IPS-18a (cell line): Measurements from ENCODE around the gene HMCN1.
"Not testable (repeated sequence)": the region's sequence is repeated elsewhere in the genome, so short reads cannot be mapped to it uniquely, and the experiment has no call there.

Source experiments
- H3K27ac ChIP-seq: one replicate; pipeline ENCODE4 v1.5.1; 2013; ENCODE audit warnings: low read length
- H3K27me3 ChIP-seq: one replicate; pipeline ENCODE4 v1.6.1; 2013; ENCODE audit warnings: mild to moderate bottlenecking, low read length; ENCODE audit not compliant: control insufficient read depth, insufficient read depth
- H3K36me3 ChIP-seq: one replicate; pipeline ENCODE4 v1.6.1; 2013; ENCODE audit warnings: low read depth, low read length; ENCODE audit not compliant: control insufficient read depth
- H3K4me1 ChIP-seq: one replicate; pipeline ENCODE4 v1.6.1; 2013; ENCODE audit warnings: low read depth, low read length; ENCODE audit not compliant: control insufficient read depth
- H3K4me3 ChIP-seq: one replicate; pipeline ENCODE4 v1.5.1; 2013; ENCODE audit warnings: low read length
- H3K9ac ChIP-seq: one replicate; pipeline ENCODE4 v1.6.1; 2013; ENCODE audit warnings: mild to moderate bottlenecking, low read length, moderate library complexity
- H3K9me3 ChIP-seq: one replicate; pipeline ENCODE4 v1.6.1; 2013; ENCODE audit warnings: low read depth, low read length; ENCODE audit not compliant: control insufficient read depth

Gene HMCN1

DNA sequence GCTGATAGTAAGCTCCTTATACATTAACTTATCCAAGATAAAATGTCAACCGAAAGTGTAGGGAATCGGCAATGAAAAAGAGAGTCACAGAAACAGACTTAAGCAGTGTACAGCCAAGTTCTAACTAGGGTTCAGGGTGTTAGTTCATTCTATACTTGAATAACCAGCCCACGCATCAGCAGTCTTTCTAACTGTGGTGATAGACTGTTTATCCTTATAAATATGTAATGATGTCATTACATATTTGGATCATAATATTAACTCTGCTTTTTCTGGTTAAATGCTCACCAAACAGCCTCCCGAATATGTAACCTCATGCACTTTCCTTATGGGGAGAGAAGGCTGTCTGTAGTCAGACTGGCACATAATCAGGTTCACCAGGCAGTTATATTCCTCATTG, 11.0 kb downstream of the HMCN1 start:
- Histone ChIP-seq H3K9ac (no peak overlapping the region), H3K9me3 (no peaks in the 10 kb centered on the region), H3K4me1 (no peaks in the 10 kb centered on the region), H3K27me3 (no peaks in the 10 kb centered on the region), H3K27ac (no peak overlapping the region), H3K4me3 (no peak overlapping the region), H3K36me3 (no peaks in the 10 kb centered on the region)

DNA sequence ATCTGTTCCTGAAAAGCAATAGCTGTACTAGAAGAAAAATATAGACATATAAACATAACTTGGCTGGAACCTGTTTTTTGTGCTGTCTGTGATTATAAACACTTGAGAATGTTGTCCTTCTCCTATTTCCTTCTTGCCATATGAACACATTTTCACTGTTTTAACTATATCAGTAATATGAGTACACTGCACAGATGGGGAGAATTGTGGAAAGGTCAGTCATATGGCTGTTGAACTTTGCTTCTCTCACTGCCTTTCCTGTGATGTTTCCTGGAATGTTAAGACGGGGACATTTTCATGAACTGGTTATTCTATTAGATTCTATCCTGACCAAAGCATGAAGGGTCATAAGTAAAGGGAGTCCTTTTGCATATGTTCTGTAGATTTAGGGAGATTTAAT, 24.9 kb downstream of the HMCN1 start:
- H3K27ac ChIP-seq: no peak overlapping the region
- no peak overlapping the region for H3K4me3 ChIP-seq
- no peak overlapping the region for H3K9ac ChIP-seq
- no peaks in the 10 kb centered on the region for H3K9me3 ChIP-seq
- no peaks in the 10 kb centered on the region for H3K4me1 ChIP-seq
- no peaks in the 10 kb centered on the region for H3K27me3 ChIP-seq
- no peaks in the 10 kb centered on the region for H3K36me3 ChIP-seq

DNA sequence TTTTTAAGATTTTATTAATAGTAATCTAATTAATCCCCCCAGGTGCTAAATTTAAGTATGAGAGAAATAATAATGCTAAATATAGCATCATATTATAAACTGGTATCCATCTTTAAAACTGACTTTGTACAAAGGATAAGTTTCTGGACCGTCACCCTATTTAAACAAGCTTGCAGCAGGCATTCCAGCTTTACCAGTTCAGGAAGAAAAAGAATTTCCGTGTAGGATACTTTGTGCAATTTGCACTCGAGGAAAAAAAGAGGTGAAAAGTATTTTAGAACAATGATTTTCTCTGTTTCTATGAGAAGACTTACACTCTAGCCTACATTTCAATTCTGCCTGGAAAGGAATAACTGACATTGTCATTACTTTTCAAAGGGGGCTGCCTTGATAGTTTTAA, 27.6 kb downstream of the HMCN1 start:
- no peaks in the 10 kb centered on the region for H3K27me3 ChIP-seq
- no peaks in the 10 kb centered on the region for H3K9me3 ChIP-seq
- no peak overlapping the region for H3K4me3 ChIP-seq
- H3K4me1 ChIP-seq: no peaks in the 10 kb centered on the region
- H3K36me3 ChIP-seq: no peaks in the 10 kb centered on the region
- H3K9ac ChIP-seq: no peak overlapping the region
- no peak overlapping the region for H3K27ac ChIP-seq

DNA sequence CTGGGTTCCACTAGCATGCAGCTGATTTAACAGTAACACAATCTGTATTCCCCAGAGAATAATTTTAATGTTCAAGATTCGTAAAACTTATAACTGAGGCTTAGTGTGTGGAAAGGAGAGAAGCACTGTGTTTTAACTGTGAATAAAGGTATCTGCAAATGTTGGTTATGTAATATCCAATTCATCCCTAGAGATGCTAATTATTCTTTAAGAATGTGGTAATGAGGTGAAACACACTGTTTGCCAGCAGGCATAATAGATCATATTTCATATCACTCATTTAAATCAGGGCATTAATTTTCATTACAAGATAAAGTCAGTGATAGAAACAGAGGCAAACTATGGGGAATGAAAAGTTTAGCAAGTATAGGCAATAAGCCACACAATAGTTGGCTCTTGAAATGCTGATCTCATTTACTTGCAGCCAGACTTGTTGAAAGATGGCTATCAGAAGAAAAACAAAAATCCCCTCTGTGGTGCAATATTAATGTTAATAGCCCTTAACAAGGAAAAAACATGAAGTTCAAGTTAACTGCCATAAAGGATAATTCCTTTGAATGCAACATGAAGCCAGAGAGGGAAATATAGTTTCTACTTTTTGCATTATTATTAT, 33.4 kb downstream of the HMCN1 start:
- Histone ChIP-seq H3K4me3 (no peak overlapping the region), H3K36me3 (no peaks in the 10 kb centered on the region), H3K27ac (no peak overlapping the region), H3K4me1 (peaks cover 3% of the 10 kb centered on the region), H3K27me3 (no peaks in the 10 kb centered on the region), H3K9me3 (no peaks in the 10 kb centered on the region), H3K9ac (no peak overlapping the region)

DNA sequence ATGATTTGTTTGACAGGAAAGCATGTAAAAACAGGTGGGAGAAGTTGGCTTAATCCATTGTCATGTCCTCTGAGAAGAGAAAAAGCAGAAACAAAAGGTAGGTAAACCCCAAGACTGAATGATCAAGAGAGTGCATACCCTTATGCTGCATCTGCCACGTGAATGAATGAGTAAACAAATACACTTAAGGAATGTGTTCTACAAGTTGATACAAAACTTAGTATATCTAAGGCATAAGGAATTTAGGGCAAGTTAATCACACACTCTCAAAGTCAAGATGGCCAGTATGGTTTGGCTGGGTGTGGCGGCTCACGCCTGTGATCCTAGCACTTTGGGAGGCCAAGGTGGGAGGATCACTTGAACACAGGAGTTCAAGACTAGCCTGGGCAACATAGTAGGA, 34.2 kb downstream of the HMCN1 start:
- Histone ChIP-seq H3K9ac (no peak overlapping the region), H3K9me3 (no peaks in the 10 kb centered on the region), H3K27me3 (no peaks in the 10 kb centered on the region), H3K4me1 (peaks cover 3% of the 10 kb centered on the region), H3K4me3 (no peak overlapping the region), H3K36me3 (no peaks in the 10 kb centered on the region), H3K27ac (no peak overlapping the region)

DNA sequence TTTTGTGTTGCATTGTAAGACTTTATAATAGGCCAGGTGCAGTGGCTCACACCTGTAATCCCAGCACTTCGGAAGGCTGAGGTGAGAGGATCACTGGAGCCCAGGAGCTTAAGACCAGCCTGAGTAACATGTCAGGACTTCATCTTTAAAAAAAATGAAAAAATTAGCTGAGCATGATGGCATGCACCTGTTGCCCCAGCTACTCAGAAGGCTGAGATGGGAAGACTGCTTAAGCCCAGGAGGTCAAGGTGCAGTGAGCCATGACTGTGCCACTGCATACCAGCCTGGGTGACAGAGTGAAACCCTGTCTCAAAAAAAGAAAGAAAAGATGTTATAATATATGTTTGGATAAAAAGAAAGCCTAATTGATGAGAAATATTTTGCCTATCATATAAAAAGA, 34.9 kb downstream of the HMCN1 start:
- peaks cover 5% of the 10 kb centered on the region for H3K4me1 ChIP-seq
- no peak overlapping the region for H3K4me3 ChIP-seq
- H3K9me3 ChIP-seq: no peaks in the 10 kb centered on the region
- H3K36me3 ChIP-seq: no peaks in the 10 kb centered on the region
- H3K27me3 ChIP-seq: no peaks in the 10 kb centered on the region
- H3K27ac ChIP-seq: no peak overlapping the region
- H3K9ac ChIP-seq: no peak overlapping the region

DNA sequence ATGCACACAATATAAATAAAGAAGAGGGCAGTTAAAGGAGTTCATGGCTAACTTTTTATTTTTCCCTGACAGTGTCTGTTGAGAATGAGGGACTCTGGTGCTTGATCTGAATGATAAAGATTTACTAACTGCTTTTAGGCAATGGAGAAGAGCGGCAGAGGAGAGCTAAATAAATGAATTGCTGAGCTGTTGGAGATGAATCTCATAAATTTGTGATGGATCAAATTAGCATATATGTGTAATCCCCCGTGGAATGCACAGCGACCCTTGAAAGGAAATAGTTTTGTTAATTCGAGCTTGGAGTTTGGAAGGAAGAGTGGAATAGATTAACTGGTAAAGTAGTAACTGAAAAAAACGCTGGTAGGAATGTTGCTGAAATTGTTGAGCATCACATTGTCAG, 40.2 kb downstream of the HMCN1 start:
- no peaks in the 10 kb centered on the region for H3K36me3 ChIP-seq
- H3K9ac ChIP-seq: no peak overlapping the region
- H3K27ac ChIP-seq: no peak overlapping the region
- H3K27me3 ChIP-seq: no peaks in the 10 kb centered on the region
- peaks cover 24% of the 10 kb centered on the region for H3K4me1 ChIP-seq
- no peaks in the 10 kb centered on the region for H3K9me3 ChIP-seq
- no peak overlapping the region for H3K4me3 ChIP-seq

DNA sequence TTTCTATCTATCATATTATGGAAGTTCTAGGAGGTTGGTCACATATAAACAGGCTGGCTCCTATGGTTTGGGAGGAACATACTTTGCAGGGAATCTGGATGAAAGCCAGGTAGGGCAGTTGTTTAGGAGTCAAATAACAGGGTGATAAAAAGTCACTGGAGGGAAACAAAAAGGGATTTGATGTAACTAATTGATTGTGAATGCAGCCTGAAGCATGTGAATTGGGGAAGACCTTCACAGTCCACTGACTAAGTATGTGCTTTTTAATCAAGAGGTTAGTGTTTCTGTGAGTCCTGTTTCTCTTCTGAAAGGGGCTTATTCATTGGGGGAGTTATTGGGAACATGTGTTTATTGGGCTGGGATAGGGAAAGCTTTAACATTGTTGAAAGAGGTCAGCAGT, 41.3 kb downstream of the HMCN1 start:
- H3K4me1 ChIP-seq: peaks cover 23% of the 10 kb centered on the region
- no peak overlapping the region for H3K27ac ChIP-seq
- no peak overlapping the region for H3K9ac ChIP-seq
- H3K4me3 ChIP-seq: no peak overlapping the region
- H3K9me3 ChIP-seq: no peaks in the 10 kb centered on the region
- no peaks in the 10 kb centered on the region for H3K36me3 ChIP-seq
- no peaks in the 10 kb centered on the region for H3K27me3 ChIP-seq

DNA sequence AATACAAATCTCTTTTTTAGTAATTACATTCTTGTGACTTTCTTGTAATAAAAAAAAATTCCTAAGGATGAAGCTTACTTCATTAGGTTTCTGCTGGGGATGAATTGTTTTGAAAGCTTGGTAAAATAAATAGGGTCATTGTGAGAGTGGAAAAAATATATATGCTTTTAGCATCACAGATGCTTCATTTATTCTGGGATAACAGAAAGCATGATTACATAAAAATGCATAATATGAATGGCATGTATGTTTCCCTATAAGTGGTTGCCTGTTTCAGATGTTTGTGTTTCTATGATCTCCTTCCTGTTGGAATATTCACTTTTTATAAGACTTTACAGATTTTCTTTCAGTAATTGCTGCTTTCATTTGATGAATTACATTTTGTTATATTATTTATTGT, 42.3 kb downstream of the HMCN1 start:
- Histone ChIP-seq H3K27me3 (no peaks in the 10 kb centered on the region), H3K36me3 (no peaks in the 10 kb centered on the region), H3K9ac (no peak overlapping the region), H3K4me1 (peaks cover 21% of the 10 kb centered on the region), H3K9me3 (no peaks in the 10 kb centered on the region), H3K4me3 (no peak overlapping the region), H3K27ac (no peak overlapping the region)

DNA sequence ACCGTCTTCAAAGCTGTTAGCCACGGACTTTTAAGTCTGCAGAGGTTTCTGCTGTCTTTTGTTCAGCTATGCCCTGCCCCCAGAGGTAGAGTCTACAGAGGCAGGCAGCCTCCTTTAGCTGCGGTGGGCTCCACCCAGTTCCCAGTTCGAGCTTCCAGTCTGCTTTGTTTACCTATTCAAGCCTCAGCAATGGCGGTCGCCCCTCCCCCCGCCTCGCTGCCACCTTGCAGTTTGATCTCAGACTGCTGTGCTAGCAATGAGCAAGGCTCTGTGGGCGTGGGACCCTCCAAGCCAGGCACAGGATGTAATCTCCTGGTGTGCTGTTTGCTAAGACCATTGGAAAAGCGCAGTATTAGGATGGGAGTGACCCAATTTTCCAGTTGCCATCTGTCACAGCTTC, 49.7 kb downstream of the HMCN1 start:
- H3K4me3 ChIP-seq, H3K27me3 ChIP-seq: not testable (repeated sequence)

DNA sequence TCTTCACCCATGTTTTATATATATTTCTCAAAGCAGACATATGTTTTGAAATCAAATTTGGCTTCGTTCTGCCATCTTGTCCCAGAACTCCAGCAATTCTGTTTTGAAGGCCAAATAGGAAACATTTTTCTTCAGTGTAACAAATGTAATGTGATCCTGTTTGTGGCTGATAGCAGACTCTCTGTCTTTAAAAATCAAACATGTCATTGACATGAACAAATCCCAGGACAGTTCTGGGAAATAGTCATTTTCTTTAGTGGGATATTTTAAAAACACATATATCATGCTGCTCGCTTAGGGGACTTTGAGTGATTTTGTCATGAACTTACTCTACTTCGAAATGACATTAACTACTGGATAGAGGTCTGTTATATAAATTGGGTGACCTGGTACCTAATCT, 51.4 kb downstream of the HMCN1 start:
- H3K9me3 ChIP-seq: no peaks in the 10 kb centered on the region
- H3K9ac ChIP-seq: no peak overlapping the region
- H3K27ac ChIP-seq: no peak overlapping the region
- H3K36me3 ChIP-seq: no peaks in the 10 kb centered on the region
- H3K27me3 ChIP-seq: no peaks in the 10 kb centered on the region
- no peaks in the 10 kb centered on the region for H3K4me1 ChIP-seq
- no peak overlapping the region for H3K4me3 ChIP-seq

More for the DNA sequence above, 49.7 kb downstream of the HMCN1 start:
- not testable (repeated sequence) for H3K9ac ChIP-seq, H3K27ac ChIP-seq, H3K4me1 ChIP-seq, H3K9me3 ChIP-seq, H3K36me3 ChIP-seq

DNA sequence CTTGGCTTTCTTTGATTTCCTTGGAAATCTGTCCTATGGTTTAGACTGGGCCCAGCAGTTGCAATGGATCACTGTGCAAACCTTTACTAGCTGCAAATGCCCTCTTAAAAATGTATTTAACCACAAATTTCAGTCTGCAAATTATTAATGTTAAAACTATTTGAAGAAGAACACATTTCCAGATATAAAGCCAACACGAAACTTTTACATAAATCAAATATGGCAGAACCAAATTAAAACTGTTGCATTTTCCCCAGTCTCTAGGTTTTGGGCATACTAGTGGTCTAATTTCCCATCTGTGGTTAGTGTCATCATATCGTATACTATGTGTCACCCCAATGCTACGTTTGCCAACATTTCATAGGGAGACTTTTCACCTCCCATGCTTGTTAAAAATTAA, 52.3 kb downstream of the HMCN1 start:
- Histone ChIP-seq H3K27ac (no peak overlapping the region), H3K36me3 (no peaks in the 10 kb centered on the region), H3K4me3 (no peak overlapping the region), H3K9me3 (no peaks in the 10 kb centered on the region), H3K4me1 (no peaks in the 10 kb centered on the region), H3K27me3 (no peaks in the 10 kb centered on the region), H3K9ac (no peak overlapping the region)
